Bronchial epithelial cell (primary cell): ENCODE measurements around the gene WNK4. TPM values are rescaled to one million over a fixed set of nuclear protein-coding genes. Genes with fewer than 3 reads are reported as not detected.

Source experiments
- DNase-seq: peaks from one replicate; pipeline ENCODE4 v3.0.0-alpha.2; 2010; ENCODE audit warnings: low read depth
- FAIRE-seq: peaks from 2 replicates; lab custom pipeline; 2011; peaks lifted over from hg19 to GRCh38; lab: Jason Lieb, UNC
- H3K27me3 ChIP-seq: 2 replicates; pipeline ENCODE4 v1.5.1; 2011; ENCODE audit warnings: low read length; ENCODE audit not compliant: control insufficient read depth, insufficient read depth
- H3K36me3 ChIP-seq: 2 replicates; pipeline ENCODE4 v1.5.1; 2011; ENCODE audit warnings: low read length; ENCODE audit not compliant: control insufficient read depth, insufficient read depth
- H3K4me3 ChIP-seq: 2 replicates; pipeline ENCODE4 v1.5.1; 2011; ENCODE audit warnings: mild to moderate bottlenecking, low read depth, low read length, control low read depth
- total RNA-seq: library from RNA; depleted of rRNA; stranded (reverse); fragments of >200 nt; gene quantifications from 2 replicates; pipeline ENCODE4 v1.2.1, GENCODE V29; 2014
- TF ChIP-seq, protein P1 (sequence below): IDR thresholded peaks from 2 replicates; pipeline ENCODE4 v1.5.1; 2011; ENCODE audit warnings: mild to moderate bottlenecking, moderate library complexity, low read length, control low read depth, inconsistent platforms; ENCODE audit not compliant: insufficient read depth, severe bottlenecking

The WNK4 gene
- total RNA-seq, 1 donor from 2014 or later = under 0.01 TPM

- peaks cover 13% of the 10 kb centered on the region for H3K36me3 ChIP-seq
- peak; percentile 79 for DNase-seq
- no peak for FAIRE-seq
- TF ChIP-seq, protein P1, sequence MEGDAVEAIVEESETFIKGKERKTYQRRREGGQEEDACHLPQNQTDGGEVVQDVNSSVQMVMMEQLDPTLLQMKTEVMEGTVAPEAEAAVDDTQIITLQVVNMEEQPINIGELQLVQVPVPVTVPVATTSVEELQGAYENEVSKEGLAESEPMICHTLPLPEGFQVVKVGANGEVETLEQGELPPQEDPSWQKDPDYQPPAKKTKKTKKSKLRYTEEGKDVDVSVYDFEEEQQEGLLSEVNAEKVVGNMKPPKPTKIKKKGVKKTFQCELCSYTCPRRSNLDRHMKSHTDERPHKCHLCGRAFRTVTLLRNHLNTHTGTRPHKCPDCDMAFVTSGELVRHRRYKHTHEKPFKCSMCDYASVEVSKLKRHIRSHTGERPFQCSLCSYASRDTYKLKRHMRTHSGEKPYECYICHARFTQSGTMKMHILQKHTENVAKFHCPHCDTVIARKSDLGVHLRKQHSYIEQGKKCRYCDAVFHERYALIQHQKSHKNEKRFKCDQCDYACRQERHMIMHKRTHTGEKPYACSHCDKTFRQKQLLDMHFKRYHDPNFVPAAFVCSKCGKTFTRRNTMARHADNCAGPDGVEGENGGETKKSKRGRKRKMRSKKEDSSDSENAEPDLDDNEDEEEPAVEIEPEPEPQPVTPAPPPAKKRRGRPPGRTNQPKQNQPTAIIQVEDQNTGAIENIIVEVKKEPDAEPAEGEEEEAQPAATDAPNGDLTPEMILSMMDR = no peak
- no peaks in the 10 kb centered on the region for H3K27me3 ChIP-seq
- H3K4me3 ChIP-seq = peak within 1 kb of the TSS; percentile 92
Measured at GRCh38 chr17:42832934-42833766, 52.7 kb downstream of the WNK4 start, which contains the start of gene PSME3. PSME3 (plus strand) TSS chr17:42833397; CDS start chr17:42833632, 235 bp downstream.

- Histone ChIP-seq H3K36me3 (peaks cover 20% of the 10 kb centered on the region), H3K27me3 (no peaks in the 10 kb centered on the region), H3K4me3 (peak overlapping the region; percentile 92)
- DNase-seq (no peak), FAIRE-seq (no peak)
- TF ChIP-seq, protein P1 = no peak
Measured at GRCh38 chr17:42833767-42834422, 53.5 kb downstream of the WNK4 start.

DNA sequence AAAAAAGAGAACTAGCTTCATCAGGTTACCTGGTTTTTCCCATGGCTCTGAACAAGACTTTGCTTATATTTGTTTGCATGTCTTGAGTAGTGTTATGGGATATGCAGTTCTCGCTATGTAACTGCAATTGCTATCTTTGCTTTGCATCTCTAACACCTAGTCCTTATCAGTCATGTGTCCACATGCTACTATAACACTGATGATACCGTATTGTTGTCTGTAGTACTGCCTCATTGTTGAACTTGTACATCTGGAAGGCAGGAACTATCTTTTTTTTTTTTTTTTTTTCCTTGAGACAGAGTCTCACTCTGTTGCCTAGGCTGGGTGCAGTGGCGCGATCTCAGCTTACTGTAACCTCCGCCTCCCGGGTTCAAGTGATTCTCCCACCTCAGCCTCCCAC is 55.3 kb downstream of the WNK4 start:
- TF ChIP-seq, protein P1 = no peak
- FAIRE-seq = no peak
- DNase-seq = no peak
- Histone ChIP-seq H3K4me3 (no peak overlapping the region), H3K36me3 (peaks cover 27% of the 10 kb centered on the region), H3K27me3 (no peaks in the 10 kb centered on the region)

- DNase-seq (no peak), FAIRE-seq (peak; percentile 40)
- H3K27me3 ChIP-seq = no peaks in the 10 kb centered on the region
- peaks cover 35% of the 10 kb centered on the region for H3K36me3 ChIP-seq
- no peak overlapping the region for H3K4me3 ChIP-seq
- TF ChIP-seq, protein P1 = no peak
Measured at GRCh38 chr17:42841975-42842685, 61.7 kb downstream of the WNK4 start.

- H3K36me3 ChIP-seq = peaks cover 26% of the 10 kb centered on the region
- FAIRE-seq (no peak), DNase-seq (peak; percentile 56)
- H3K4me3 ChIP-seq = no peak overlapping the region
- no peaks in the 10 kb centered on the region for H3K27me3 ChIP-seq
- TF ChIP-seq, protein P1 = peak; percentile 88
Measured at GRCh38 chr17:42843358-42843934, 63.0 kb downstream of the WNK4 start.
